A549 (cell line): Measurements from ENCODE around the gene NAT10.

Experiments
- CHD4 ChIP-seq: fragments of 200-600 bp; sonication (generic); IDR thresholded peaks from 2 replicates; pipeline ENCODE4 v1.6.1; 2016; ENCODE audit warnings: antibody characterized with exemption, mild to moderate bottlenecking, borderline replicate concordance
- EP300 ChIP-seq, 2 experiments: fragments of >200 bp; sonication (Bioruptor Twin); formaldehyde crosslinking; IDR thresholded peaks; 2 replicates in 1 of 2; 3 replicates in 1 of 2; pipeline ENCODE4 v1.6.1; 2016 to 2017
- MAX ChIP-seq: IDR thresholded peaks from 2 replicates; pipeline ENCODE4 v1.6.1; 2012
- PHF8 ChIP-seq: fragments of 200-600 bp; sonication (generic); IDR thresholded peaks from 2 replicates; pipeline ENCODE4 v1.6.1; 2016; ENCODE audit warnings: low read depth, mild to moderate bottlenecking, antibody characterized with exemption, moderate library complexity, borderline replicate concordance
- POLR2A ChIP-seq: IDR thresholded peaks from 2 replicates; pipeline ENCODE4 v1.6.1; 2012; ENCODE audit warnings: mild to moderate bottlenecking, low read length
- REST ChIP-seq: fragments of 200-600 bp; sonication (generic); IDR thresholded peaks from 2 replicates; pipeline ENCODE4 v1.6.1; 2016; ENCODE audit warnings: antibody characterized with exemption, mild to moderate bottlenecking, moderate library complexity
- SMC3 ChIP-seq: fragments of >200 bp; sonication (Bioruptor Twin); formaldehyde crosslinking; IDR thresholded peaks from 3 replicates; pipeline ENCODE4 v1.6.1; 2018; ENCODE audit warnings: inconsistent platforms
- TF ChIP-seq, protein P1 (sequence below): fragments of >200 bp; sonication (Bioruptor Twin); formaldehyde crosslinking; IDR thresholded peaks from 3 replicates; pipeline ENCODE4 v1.5.1; 2016
- TF ChIP-seq, protein P2 (sequence below): IDR thresholded peaks from 2 replicates; pipeline ENCODE4 v1.6.1; 2012

DNA sequence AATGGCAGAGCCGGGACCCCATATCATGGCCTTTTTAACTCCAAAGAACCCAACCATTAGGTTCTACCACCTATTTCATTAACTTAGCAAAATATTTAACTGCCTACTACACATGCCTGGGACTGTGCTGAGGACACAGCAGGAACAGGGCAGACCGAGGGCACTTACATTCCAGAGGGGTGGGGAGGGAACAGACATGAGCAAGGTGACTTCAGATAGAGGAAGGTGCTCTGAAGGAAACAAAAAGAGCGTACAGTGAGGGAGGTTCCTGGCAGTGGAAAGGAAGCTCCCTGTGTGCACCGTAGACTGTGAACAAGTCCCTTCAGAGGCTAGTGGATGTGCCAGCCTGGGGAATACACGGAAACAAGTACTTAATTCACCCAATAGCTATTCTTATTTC is 82.8 kb downstream of the NAT10 start:
- TF ChIP-seq MAX (no peak), EP300 (IDR thresholded peaks at IDR 0.05) (no peak), PHF8 (no peak), REST (no peak), SMC3 (no peak), POLR2A (no peak), CHD4 (no peak)
- TF ChIP-seq, protein P1, sequence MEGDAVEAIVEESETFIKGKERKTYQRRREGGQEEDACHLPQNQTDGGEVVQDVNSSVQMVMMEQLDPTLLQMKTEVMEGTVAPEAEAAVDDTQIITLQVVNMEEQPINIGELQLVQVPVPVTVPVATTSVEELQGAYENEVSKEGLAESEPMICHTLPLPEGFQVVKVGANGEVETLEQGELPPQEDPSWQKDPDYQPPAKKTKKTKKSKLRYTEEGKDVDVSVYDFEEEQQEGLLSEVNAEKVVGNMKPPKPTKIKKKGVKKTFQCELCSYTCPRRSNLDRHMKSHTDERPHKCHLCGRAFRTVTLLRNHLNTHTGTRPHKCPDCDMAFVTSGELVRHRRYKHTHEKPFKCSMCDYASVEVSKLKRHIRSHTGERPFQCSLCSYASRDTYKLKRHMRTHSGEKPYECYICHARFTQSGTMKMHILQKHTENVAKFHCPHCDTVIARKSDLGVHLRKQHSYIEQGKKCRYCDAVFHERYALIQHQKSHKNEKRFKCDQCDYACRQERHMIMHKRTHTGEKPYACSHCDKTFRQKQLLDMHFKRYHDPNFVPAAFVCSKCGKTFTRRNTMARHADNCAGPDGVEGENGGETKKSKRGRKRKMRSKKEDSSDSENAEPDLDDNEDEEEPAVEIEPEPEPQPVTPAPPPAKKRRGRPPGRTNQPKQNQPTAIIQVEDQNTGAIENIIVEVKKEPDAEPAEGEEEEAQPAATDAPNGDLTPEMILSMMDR: no peak
- TF ChIP-seq, protein P2, sequence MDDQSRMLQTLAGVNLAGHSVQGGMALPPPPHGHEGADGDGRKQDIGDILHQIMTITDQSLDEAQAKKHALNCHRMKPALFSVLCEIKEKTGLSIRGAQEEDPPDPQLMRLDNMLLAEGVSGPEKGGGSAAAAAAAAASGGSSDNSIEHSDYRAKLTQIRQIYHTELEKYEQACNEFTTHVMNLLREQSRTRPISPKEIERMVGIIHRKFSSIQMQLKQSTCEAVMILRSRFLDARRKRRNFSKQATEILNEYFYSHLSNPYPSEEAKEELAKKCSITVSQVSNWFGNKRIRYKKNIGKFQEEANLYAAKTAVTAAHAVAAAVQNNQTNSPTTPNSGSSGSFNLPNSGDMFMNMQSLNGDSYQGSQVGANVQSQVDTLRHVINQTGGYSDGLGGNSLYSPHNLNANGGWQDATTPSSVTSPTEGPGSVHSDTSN: no peak
